Ovary (tissue), 10 donors: ENCODE measurements around the gene C1QB. TPM values are rescaled to one million over a fixed set of nuclear protein-coding genes. Genes with fewer than 3 reads are reported as not detected.

Source experiments
- DNase-seq, 5 donors: peaks; one replicate each; pipeline ENCODE4 v3.0.0-alpha.2; 2019 to 2020
- H3K27ac ChIP-seq, 2 donors: fragments of 200-600 bp; one replicate each; pipeline versions ENCODE4 v1.5.1 to v1.8.0; 2019 to 2022
- H3K27me3 ChIP-seq: fragments of 200-600 bp; one replicate; pipeline ENCODE4 v1.8.0; 2022
- H3K36me3 ChIP-seq: fragments of 200-600 bp; sonication (generic); one replicate; pipeline ENCODE4 v1.5.1; 2019
- H3K4me1 ChIP-seq: one replicate; pipeline ENCODE4 v1.8.1; 2013; ENCODE audit warnings: mild to moderate bottlenecking, moderate library complexity; ENCODE audit not compliant: insufficient read depth
- H3K4me3 ChIP-seq: fragments of 200-600 bp; sonication (generic); one replicate; pipeline ENCODE4 v1.5.1; 2017
- H3K9me3 ChIP-seq, 2 donors: fragments of 200-600 bp in 1 of 2; sonication (generic) in 1 of 2; one replicate each; pipeline versions ENCODE4 v1.5.1 to v1.8.1; 2013 to 2019; ENCODE audit warnings: mild to moderate bottlenecking in 1 of 2, moderate library complexity in 1 of 2
- CTCF ChIP-seq, 3 donors: fragments of 450-650 bp in 2 of 3; fragments of 200-600 bp in 1 of 3; IDR thresholded peaks; one replicate each; pipeline versions ENCODE4 v1.5.1 to v1.8.0; 2016 to 2022; ENCODE audit warnings: antibody characterized with exemption in 3 of 3, mild to moderate bottlenecking in 1 of 3
- EP300 ChIP-seq: sonication (generic); formaldehyde crosslinking; IDR thresholded peaks from one replicate; pipeline ENCODE4 v1.6.1; 2017; ENCODE audit warnings: antibody characterized with exemption
- POLR2A ChIP-seq: fragments of 450-650 bp; IDR thresholded peaks from one replicate; pipeline ENCODE4 v1.6.1; 2017; ENCODE audit warnings: antibody characterized with exemption, mild to moderate bottlenecking, moderate library complexity
- WGBS, 3 donors: extraction: QIAGEN DNeasy Blood & Tissue Kit in 1 of 3; methylation state at CpG; one replicate each; pipeline versions ENCODE4 v1.1.5 to v1.1.7; 2013 to 2017; 5-methylcytosine and 5-hydroxymethylcytosine counted together
- intact Hi-C, 4 donors: fragments of 100-400 bp; cut with DNase I; formaldehyde crosslinking; loops; one replicate each; pipeline versions ENCODE4 v1.11.0 to v1.15.1; 2022 to 2023
- long read RNA-seq, 3 donors: library from polyadenylated mRNA in 2 of 3; unstranded in 2 of 3; transcript quantifications; one replicate each; pipeline ENCODE4 v2.0.0 and lab custom pipeline, GENCODE V29; 2021 to 2026
- polyA plus RNA-seq, 2 donors: library from polyadenylated mRNA; stranded (reverse); fragments of 200-250 nt in 1 of 2; fragments of 350-450 nt in 1 of 2; fragmentation: Illumina TruSeq in 1 of 2; extraction: RNeasy Lipid Tissue Mini Kit (QIAGEN cat#74804) in 1 of 2; gene quantifications; one replicate each; pipeline ENCODE4 v1.2.3, GENCODE V29; 2013 to 2014
- total RNA-seq, 7 donors: library from RNA; depleted of rRNA in 2 of 7; stranded (reverse); fragments of >200 nt in 2 of 7; fragmentation: NEBNext Ultra II Directional in 3 of 7; extraction: Animal tissue kit (Norgen Biotek cat#: 25700) in 3 of 7; gene quantifications; one replicate each; pipeline versions ENCODE4 v1.1.0 to v1.2.4, GENCODE V29; 2016 to 2023
- donor health status: DM: no; HTN: no; CAD: no; lungs with moderate emphysema.
- donor health status: DM: no; HTN: no; CAD: no.
- donor health status: Bipolar disorder and iron deficiency.
- donor health status: DM: yes; HTN: yes; CAD: no.
- donor health status: DM: no; HTN: no; CAD: no.
- donor health status: DM: yes; HTN: yes; CAD: no.

The C1QB gene
- total RNA-seq (100 to 1,000 TPM in 4 of 7 donors, 10 to 100 TPM in 3; 26.5 to 206 (median 117) TPM), polyA plus RNA-seq (10 to 100 TPM; 85.4 to 96.7 TPM)
- long read RNA-seq, donor 1, transcript C1QB-203 (3 exons, 1,254 nt), result major isoform, 23 of 23 reads
- long read RNA-seq, donor 1, partial matches to known transcripts, result 0 of 23 reads
- long read RNA-seq, donor 1, other reads (novel, unspliced or antisense), result 0 of 23 reads
- long read RNA-seq, donor 2, partial matches to known transcripts, result 0 of 5 reads
- long read RNA-seq, donor 2, other reads (novel, unspliced or antisense), result 0 of 5 reads
- long read RNA-seq, donor 3, transcript C1QB-203 (3 exons, 1,254 nt), result major isoform, 116 of 142 reads
- long read RNA-seq, donor 3, partial matches to known transcripts, result 22 of 142 reads
- long read RNA-seq, donor 3, other reads (novel, unspliced or antisense), result 4 of 142 reads

- H3K36me3 ChIP-seq, result no peaks in the 10 kb centered on the region
- TF ChIP-seq CTCF (IDR thresholded peaks at IDR 0.05), result no peak
- WGBS, 3 donors, result 74 to 79% (median 78%) methylated on average over 13 of the region's 13 CpGs
- no peaks in the 10 kb centered on the region for H3K4me1 ChIP-seq
- no peak for DNase-seq
- no peaks in the 10 kb centered on the region for H3K27me3 ChIP-seq
- no peak within 1 kb of the TSS for H3K4me3 ChIP-seq
- intact Hi-C loops, result no loop called here
- no peaks in the 10 kb centered on the region for H3K9me3 ChIP-seq
- no peak within 1 kb of the TSS for H3K27ac ChIP-seq
These were observed at the start of gene C1QB for GRCh38 chr1:22652881-22653316. TSS of gene C1QB (plus strand) at chr1:22653236. CDS start at chr1:22659463, 6,227 bp downstream.

GRCh38 chr1:22606161-22606560 is 46.9 kb upstream of the C1QB start:
- 44 to 55% (median 50%) methylated on average over 4 of the region's 4 CpGs for WGBS, 3 donors

GRCh38 chr1:22607154-22607553 is 45.9 kb upstream of the C1QB start:
- DNase-seq, result no peak
- Histone ChIP-seq H3K36me3 (no peaks in the 10 kb centered on the region), H3K9me3 (no peaks in the 10 kb centered on the region), H3K27ac (no peak overlapping the region), H3K27me3 (no peaks in the 10 kb centered on the region), H3K4me3 (no peak overlapping the region), H3K4me1 (no peaks in the 10 kb centered on the region)
- WGBS, 3 donors, result 6 to 8% (median 8%) methylated on average over 10 of the region's 10 CpGs
- intact Hi-C loops, result no loop called here
- no peak for TF ChIP-seq EP300
- TF ChIP-seq POLR2A, result no peak
- TF ChIP-seq CTCF (IDR thresholded peaks at IDR 0.05), result no peak

More at GRCh38 chr1:22606161-22606560, 46.9 kb upstream of the C1QB start:
- Histone ChIP-seq H3K27me3 (no peaks in the 10 kb centered on the region), H3K4me3 (no peak overlapping the region), H3K36me3 (no peaks in the 10 kb centered on the region), H3K9me3 (no peaks in the 10 kb centered on the region), H3K4me1 (no peaks in the 10 kb centered on the region), H3K27ac (no peak overlapping the region)
- TF ChIP-seq EP300 (no peak), POLR2A (no peak), CTCF (IDR thresholded peaks at IDR 0.05) (no peak)
- intact Hi-C loops, result no loop called here
- DNase-seq, result no peak

- WGBS, 3 donors, result 54 to 62% (median 60%) methylated on average over 3 of the region's 3 CpGs
- H3K9me3 ChIP-seq, result no peaks in the 10 kb centered on the region
- no peak overlapping the region for H3K27ac ChIP-seq
- H3K36me3 ChIP-seq, result no peaks in the 10 kb centered on the region
- DNase-seq, result no peak
- no peaks in the 10 kb centered on the region for H3K4me1 ChIP-seq
- intact Hi-C loops, result no loop called here
- H3K27me3 ChIP-seq, result no peaks in the 10 kb centered on the region
- no peak for TF ChIP-seq CTCF (IDR thresholded peaks at IDR 0.05)
- no peak for TF ChIP-seq POLR2A
- H3K4me3 ChIP-seq, result no peak overlapping the region
These were observed 44.7 kb upstream of the C1QB start for GRCh38 chr1:22608361-22608760.
